Nephron progenitor cell (in vitro differentiated cells): ENCODE measurements around the gene PODNL1.

ENCODE experiments used
- DNase-seq: peaks from one replicate; pipeline ENCODE4 v3.0.0; 2021
- H3K27ac Mint-ChIP-seq: 2 replicates; pipeline ENCODE4 v1.8.0; 2021; ENCODE audit warnings: mild to moderate bottlenecking, moderate library complexity, mixed read lengths
- H3K27me3 Mint-ChIP-seq: 2 replicates; pipeline ENCODE4 v1.8.0; 2021; ENCODE audit warnings: mild to moderate bottlenecking, low read depth, mixed read lengths; ENCODE audit not compliant: poor library complexity
- H3K36me3 Mint-ChIP-seq: 2 replicates; pipeline ENCODE4 v1.8.0; 2021; ENCODE audit warnings: low read depth, mixed read lengths
- H3K4me1 Mint-ChIP-seq: 2 replicates; pipeline ENCODE4 v1.8.0; 2021; ENCODE audit warnings: mixed read lengths
- H3K4me3 Mint-ChIP-seq: 2 replicates; pipeline ENCODE4 v1.8.0; 2021; ENCODE audit warnings: mild to moderate bottlenecking, moderate library complexity, mixed read lengths
- H3K9me3 Mint-ChIP-seq: 2 replicates; pipeline ENCODE4 v1.8.0; 2021; ENCODE audit warnings: mild to moderate bottlenecking, moderate library complexity, mixed read lengths
- TF ChIP-seq, protein P1 (sequence below): fragments of 200-600 bp; sonication (generic); IDR thresholded peaks from 2 replicates; pipeline ENCODE4 v1.5.0; 2021; ENCODE audit warnings: antibody characterized with exemption

PODNL1 gene

GRCh38 chr19:13955662-13956364 lies 17.6 kb upstream of the PODNL1 start:
- peaks cover 15% of the 10 kb centered on the region for H3K4me1 Mint-ChIP-seq
- H3K36me3 Mint-ChIP-seq = peaks cover 15% of the 10 kb centered on the region
- H3K27me3 Mint-ChIP-seq = peaks cover 7% of the 10 kb centered on the region
- DNase-seq = no peak
- H3K27ac Mint-ChIP-seq = no peak overlapping the region
- H3K4me3 Mint-ChIP-seq = no peak overlapping the region
- no peaks in the 10 kb centered on the region for H3K9me3 Mint-ChIP-seq
- TF ChIP-seq, protein P1, sequence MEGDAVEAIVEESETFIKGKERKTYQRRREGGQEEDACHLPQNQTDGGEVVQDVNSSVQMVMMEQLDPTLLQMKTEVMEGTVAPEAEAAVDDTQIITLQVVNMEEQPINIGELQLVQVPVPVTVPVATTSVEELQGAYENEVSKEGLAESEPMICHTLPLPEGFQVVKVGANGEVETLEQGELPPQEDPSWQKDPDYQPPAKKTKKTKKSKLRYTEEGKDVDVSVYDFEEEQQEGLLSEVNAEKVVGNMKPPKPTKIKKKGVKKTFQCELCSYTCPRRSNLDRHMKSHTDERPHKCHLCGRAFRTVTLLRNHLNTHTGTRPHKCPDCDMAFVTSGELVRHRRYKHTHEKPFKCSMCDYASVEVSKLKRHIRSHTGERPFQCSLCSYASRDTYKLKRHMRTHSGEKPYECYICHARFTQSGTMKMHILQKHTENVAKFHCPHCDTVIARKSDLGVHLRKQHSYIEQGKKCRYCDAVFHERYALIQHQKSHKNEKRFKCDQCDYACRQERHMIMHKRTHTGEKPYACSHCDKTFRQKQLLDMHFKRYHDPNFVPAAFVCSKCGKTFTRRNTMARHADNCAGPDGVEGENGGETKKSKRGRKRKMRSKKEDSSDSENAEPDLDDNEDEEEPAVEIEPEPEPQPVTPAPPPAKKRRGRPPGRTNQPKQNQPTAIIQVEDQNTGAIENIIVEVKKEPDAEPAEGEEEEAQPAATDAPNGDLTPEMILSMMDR = no peak

DNA sequence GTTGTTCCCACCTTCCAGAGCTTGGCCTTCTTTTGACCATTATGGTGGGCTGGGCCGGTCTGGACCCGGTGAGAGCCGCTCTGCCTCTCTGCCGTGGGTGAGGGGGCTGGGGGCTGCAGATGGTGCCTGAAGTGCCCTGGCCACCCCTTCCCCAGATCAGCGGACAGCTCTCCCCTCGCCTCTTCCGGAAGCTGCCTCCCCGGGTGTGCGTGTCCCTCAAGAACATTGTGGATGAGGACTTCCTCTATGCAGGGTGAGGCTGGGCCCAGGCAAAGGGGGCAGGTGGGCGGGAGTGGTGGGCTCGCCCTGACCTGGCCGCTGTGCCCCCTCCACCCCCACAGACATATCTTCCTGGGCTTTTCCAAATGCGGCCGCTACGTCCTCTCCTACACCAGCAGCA lies 16.0 kb upstream of the PODNL1 start:
- TF ChIP-seq, protein P1 = no peak
- H3K4me1 Mint-ChIP-seq = peaks cover 15% of the 10 kb centered on the region
- peak overlapping the region; percentile 87 for H3K4me3 Mint-ChIP-seq
- H3K9me3 Mint-ChIP-seq = no peaks in the 10 kb centered on the region
- peaks cover 15% of the 10 kb centered on the region for H3K36me3 Mint-ChIP-seq
- no peak for DNase-seq
- H3K27ac Mint-ChIP-seq = no peak overlapping the region
- peaks cover 7% of the 10 kb centered on the region for H3K27me3 Mint-ChIP-seq

GRCh38 chr19:13952931-13953531 lies 14.8 kb upstream of the PODNL1 start:
- H3K36me3 Mint-ChIP-seq = peaks cover 15% of the 10 kb centered on the region
- H3K4me1 Mint-ChIP-seq = peaks cover 15% of the 10 kb centered on the region
- DNase-seq = no peak
- no peak overlapping the region for H3K27ac Mint-ChIP-seq
- TF ChIP-seq, protein P1 = no peak
- no peaks in the 10 kb centered on the region for H3K9me3 Mint-ChIP-seq
- H3K4me3 Mint-ChIP-seq = peak overlapping the region; percentile 87
- H3K27me3 Mint-ChIP-seq = peaks cover 14% of the 10 kb centered on the region

GRCh38 chr19:13952154-13952930 lies 14.1 kb upstream of the PODNL1 start, which contains the start of gene DCAF15:
TSS of gene DCAF15 (plus strand) at chr19:13952509. CDS start at chr19:13952513, 4 bp downstream.
- TF ChIP-seq, protein P1 = no peak
- peaks cover 15% of the 10 kb centered on the region for H3K36me3 Mint-ChIP-seq
- DNase-seq = peak; percentile 98
- no peaks in the 10 kb centered on the region for H3K9me3 Mint-ChIP-seq
- H3K4me1 Mint-ChIP-seq = peaks cover 15% of the 10 kb centered on the region
- H3K27me3 Mint-ChIP-seq = peaks cover 14% of the 10 kb centered on the region
- H3K27ac Mint-ChIP-seq = no peak within 1 kb of the TSS
- H3K4me3 Mint-ChIP-seq = peak within 1 kb of the TSS; percentile 87

GRCh38 chr19:13951799-13952153 lies 13.6 kb upstream of the PODNL1 start:
- H3K36me3 Mint-ChIP-seq = peaks cover 10% of the 10 kb centered on the region
- no peak for DNase-seq

More at GRCh38 chr19:13951799-13952153, 13.6 kb upstream of the PODNL1 start:
- no peaks in the 10 kb centered on the region for H3K9me3 Mint-ChIP-seq
- H3K4me3 Mint-ChIP-seq = peak overlapping the region; percentile 87
- TF ChIP-seq, protein P1 = no peak
- H3K4me1 Mint-ChIP-seq = peaks cover 15% of the 10 kb centered on the region
- H3K27me3 Mint-ChIP-seq = peaks cover 14% of the 10 kb centered on the region
- no peak overlapping the region for H3K27ac Mint-ChIP-seq
